Measurements from ENCODE around the gene CENPB.
A peak's percentile ranks its signal among the peaks of the same experiment; 100 is the strongest.
"Not testable (repeated sequence)": the region's sequence is repeated elsewhere in the genome, so short reads cannot be mapped to it uniquely, and the experiment has no call there.

The CENPB gene

GRCh38 chr20:3786665-3787323 lies at the start of gene CENPB:
Gene CENPB, minus strand, starts transcription at chr20:3786740. Its CDS starts 257 bp downstream, at chr20:3786483.
- peak; percentile 90 for DNase-seq (ENCODE audit: low read depth)

- DNase-seq (ENCODE audit: low read depth) = no peak
These were observed 49.6 kb upstream of the CENPB start for GRCh38 chr20:3836132-3836531.

- not testable (repeated sequence) for DNase-seq (ENCODE audit: low read depth)
These were observed 43.4 kb upstream of the CENPB start for GRCh38 chr20:3829891-3830290.

GRCh38 chr20:3828798-3829197 lies 42.3 kb upstream of the CENPB start:
- no peak for DNase-seq (ENCODE audit: low read depth)

- DNase-seq (ENCODE audit: low read depth) = no peak
These were observed 39.9 kb upstream of the CENPB start for GRCh38 chr20:3826420-3826819.

GRCh38 chr20:3825526-3825925 lies 39.0 kb upstream of the CENPB start:
- DNase-seq (ENCODE audit: low read depth) = no peak

GRCh38 chr20:3823881-3824280 lies 37.3 kb upstream of the CENPB start:
- DNase-seq (ENCODE audit: low read depth) = no peak

GRCh38 chr20:3821996-3822395 lies 35.5 kb upstream of the CENPB start:
- DNase-seq (ENCODE audit: low read depth) = no peak

- no peak for DNase-seq (ENCODE audit: low read depth)
These were observed 34.6 kb upstream of the CENPB start for GRCh38 chr20:3820901-3821727.

GRCh38 chr20:3820048-3820900 lies 33.7 kb upstream of the CENPB start, which contains the start of gene AP5S1:
Gene AP5S1, plus strand, starts transcription at chr20:3820547. Its CDS starts 1,571 bp downstream, at chr20:3822118.
- peak; percentile 82 for DNase-seq (ENCODE audit: low read depth)

GRCh38 chr20:3819411-3820047 lies 33.0 kb upstream of the CENPB start:
- DNase-seq (ENCODE audit: low read depth) = no peak

- DNase-seq (ENCODE audit: low read depth) = no peak
These were observed 31.9 kb upstream of the CENPB start for GRCh38 chr20:3818155-3819151.

- DNase-seq (ENCODE audit: low read depth) = no peak
These were observed 29.3 kb upstream of the CENPB start for GRCh38 chr20:3815703-3816315.

GRCh38 chr20:3814928-3815495 lies 28.5 kb upstream of the CENPB start:
- DNase-seq (ENCODE audit: low read depth) = no peak

- no peak for DNase-seq (ENCODE audit: low read depth)
These were observed 27.5 kb upstream of the CENPB start for GRCh38 chr20:3813848-3814581.

GRCh38 chr20:3812975-3813847 lies 26.7 kb upstream of the CENPB start:
- DNase-seq (ENCODE audit: low read depth) = no peak

- DNase-seq (ENCODE audit: low read depth) = no peak
These were observed 25.7 kb upstream of the CENPB start for GRCh38 chr20:3812259-3812681.

Data from activated T-helper 9 cell treated with anti-CD3 and anti-CD28 coated beads, Interleukin-2, amount 50 U/mL, for 16 hours (primary cell).